Type B pancreatic cell (in vitro differentiated cells): ENCODE data around the gene BCL2L13. TPM values are rescaled to one million over a fixed set of nuclear protein-coding genes. Genes with fewer than 3 reads are reported as not detected.

Experiments used
- DNase-seq: peaks from one replicate; pipeline ENCODE4 v3.0.0; 2021; ENCODE audit warnings: mixed read lengths; ENCODE audit not compliant: unreplicated experiment; ENCODE audit errors: extremely low spot score
- H3K27ac Mint-ChIP-seq: 2 replicates; pipeline ENCODE4 v1.8.0; 2021; ENCODE audit warnings: mild to moderate bottlenecking, mixed read lengths
- H3K27me3 Mint-ChIP-seq: 2 replicates; pipeline ENCODE4 v1.8.0; 2021; ENCODE audit warnings: mixed read lengths
- H3K36me3 Mint-ChIP-seq: 2 replicates; pipeline ENCODE4 v1.8.0; 2021; ENCODE audit warnings: mixed read lengths
- H3K4me1 Mint-ChIP-seq: one replicate; pipeline ENCODE4 v1.8.0; 2021; ENCODE audit warnings: mixed read lengths; ENCODE audit not compliant: unreplicated experiment
- H3K4me3 Mint-ChIP-seq: 2 replicates; pipeline ENCODE4 v1.8.0; 2021; ENCODE audit warnings: mild to moderate bottlenecking, mixed read lengths
- H3K9me3 Mint-ChIP-seq: 2 replicates; pipeline ENCODE4 v1.8.0; 2021; ENCODE audit warnings: mixed read lengths
- CTCF ChIP-seq: fragments of 200-600 bp; sonication (generic); conservative IDR thresholded peaks from 2 replicates; pipeline ENCODE4 v1.5.0; 2021; ENCODE audit warnings: antibody characterized with exemption, mild to moderate bottlenecking
- total RNA-seq: library from RNA; stranded (reverse); gene quantifications from 2 replicates; pipeline ENCODE4 v1.2.1, GENCODE V29; 2021; ENCODE audit warnings: low replicate concordance

The BCL2L13 gene
- total RNA-seq, 1 donor from 2014 or later: 32.5 TPM

GRCh38 chr22:17597217-17597616, 41.3 kb upstream of the BCL2L13 start:
- DNase-seq: no peak
- no peak for TF ChIP-seq CTCF
- H3K4me3 Mint-ChIP-seq: no peak overlapping the region
- H3K9me3 Mint-ChIP-seq: no peaks in the 10 kb centered on the region
- H3K36me3 Mint-ChIP-seq: peaks cover 36% of the 10 kb centered on the region
- H3K4me1 Mint-ChIP-seq: no peaks in the 10 kb centered on the region
- no peaks in the 10 kb centered on the region for H3K27me3 Mint-ChIP-seq
- no peak overlapping the region for H3K27ac Mint-ChIP-seq

GRCh38 chr22:17598318-17598717, 40.2 kb upstream of the BCL2L13 start:
- DNase-seq: no peak
- Mint-ChIP-seq H3K36me3 (peaks cover 31% of the 10 kb centered on the region), H3K4me3 (no peak overlapping the region), H3K9me3 (no peaks in the 10 kb centered on the region), H3K4me1 (no peaks in the 10 kb centered on the region), H3K27me3 (no peaks in the 10 kb centered on the region), H3K27ac (no peak overlapping the region)
- TF ChIP-seq CTCF: no peak

GRCh38 chr22:17601031-17601430, 37.5 kb upstream of the BCL2L13 start:
- no peak overlapping the region for H3K4me3 Mint-ChIP-seq
- no peak for DNase-seq
- H3K27ac Mint-ChIP-seq: peak overlapping the region; percentile 48
- H3K4me1 Mint-ChIP-seq: no peaks in the 10 kb centered on the region
- H3K9me3 Mint-ChIP-seq: no peaks in the 10 kb centered on the region
- no peaks in the 10 kb centered on the region for H3K27me3 Mint-ChIP-seq
- no peak for TF ChIP-seq CTCF
- peaks cover 24% of the 10 kb centered on the region for H3K36me3 Mint-ChIP-seq

GRCh38 chr22:17603668-17604067, 34.9 kb upstream of the BCL2L13 start:
- Mint-ChIP-seq H3K27ac (no peak overlapping the region), H3K36me3 (peaks cover 5% of the 10 kb centered on the region), H3K4me3 (no peak overlapping the region), H3K9me3 (no peaks in the 10 kb centered on the region), H3K27me3 (no peaks in the 10 kb centered on the region), H3K4me1 (no peaks in the 10 kb centered on the region)
- TF ChIP-seq CTCF: no peak
- DNase-seq: no peak

- no peaks in the 10 kb centered on the region for H3K4me1 Mint-ChIP-seq
- no peak overlapping the region for H3K4me3 Mint-ChIP-seq
- H3K27ac Mint-ChIP-seq: no peak overlapping the region
- no peak for TF ChIP-seq CTCF
- peaks cover 5% of the 10 kb centered on the region for H3K36me3 Mint-ChIP-seq
- no peaks in the 10 kb centered on the region for H3K9me3 Mint-ChIP-seq
- DNase-seq: no peak
- H3K27me3 Mint-ChIP-seq: no peaks in the 10 kb centered on the region
Measured at GRCh38 chr22:17606496-17606895, 32.1 kb upstream of the BCL2L13 start.

GRCh38 chr22:17607891-17608521, 30.6 kb upstream of the BCL2L13 start:
- no peaks in the 10 kb centered on the region for H3K9me3 Mint-ChIP-seq
- no peak for TF ChIP-seq CTCF
- no peaks in the 10 kb centered on the region for H3K4me1 Mint-ChIP-seq
- no peak for DNase-seq
- no peak overlapping the region for H3K27ac Mint-ChIP-seq
- H3K27me3 Mint-ChIP-seq: no peaks in the 10 kb centered on the region
- H3K36me3 Mint-ChIP-seq: peaks cover 9% of the 10 kb centered on the region
- no peak overlapping the region for H3K4me3 Mint-ChIP-seq
